HUDEP-2 (cell line): ENCODE data around the gene TMEM45B.

Experiments
- DNase-seq, 76 experiments: peaks; one replicate each; lab custom pipeline; 2025; ENCODE audit not compliant: unreplicated experiment in 76 of 76; lab: John Stamatoyannopoulos, UW

The TMEM45B gene

DNA sequence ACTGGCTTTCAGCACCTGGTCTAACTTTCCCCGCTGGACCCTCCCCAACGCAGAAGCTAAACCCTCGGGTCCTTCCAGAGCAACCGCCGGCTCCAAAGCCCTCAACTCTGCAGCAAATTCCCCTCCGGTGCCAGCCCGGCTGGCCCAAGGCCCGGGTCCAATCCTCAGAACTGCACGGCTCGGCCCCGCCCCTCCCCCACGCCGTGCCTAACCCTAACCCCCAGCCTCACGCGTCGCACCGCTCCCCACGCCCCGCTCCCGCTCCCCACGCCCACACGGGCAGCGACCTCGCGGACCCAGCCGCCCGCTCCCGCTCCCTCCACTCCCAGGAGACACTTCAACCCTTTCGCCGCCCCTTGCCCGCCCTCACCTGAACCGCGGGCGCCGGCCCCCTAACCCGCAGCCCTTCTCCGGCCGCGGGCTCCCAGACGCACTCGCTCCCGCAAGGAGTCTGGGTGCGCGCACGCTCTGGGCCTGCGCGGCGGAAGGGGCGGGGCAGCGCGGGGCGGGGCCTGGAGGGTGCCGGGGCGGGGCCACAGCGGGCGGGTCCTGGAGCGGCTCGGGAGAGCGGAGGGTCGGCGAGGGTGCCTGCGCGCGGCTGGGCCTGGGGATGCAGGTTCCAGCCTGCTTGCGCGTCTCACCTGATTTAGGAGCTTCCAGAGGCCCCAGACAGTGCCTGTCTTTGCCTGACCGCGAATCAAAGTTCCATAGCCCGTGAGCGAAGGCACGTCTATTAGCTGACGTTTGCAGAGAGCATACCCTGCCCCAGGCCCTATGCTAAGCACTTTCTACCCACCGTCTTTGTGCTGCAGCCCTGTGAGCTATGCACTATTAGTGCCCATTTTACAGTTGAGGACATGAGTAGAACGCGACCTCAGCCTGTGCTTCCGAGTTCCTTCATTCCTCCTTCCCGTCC lies 79.7 kb downstream of the TMEM45B start, which contains the start of gene NFRKB:
Gene NFRKB (minus strand): TSS at position 453 of the 916 bp plus-strand sequence. CDS start 2,729 bp downstream, outside the sequence.
- DNase-seq = peak in 70 of 76 experiments; percentile 6 to 89 (median 68)

DNA sequence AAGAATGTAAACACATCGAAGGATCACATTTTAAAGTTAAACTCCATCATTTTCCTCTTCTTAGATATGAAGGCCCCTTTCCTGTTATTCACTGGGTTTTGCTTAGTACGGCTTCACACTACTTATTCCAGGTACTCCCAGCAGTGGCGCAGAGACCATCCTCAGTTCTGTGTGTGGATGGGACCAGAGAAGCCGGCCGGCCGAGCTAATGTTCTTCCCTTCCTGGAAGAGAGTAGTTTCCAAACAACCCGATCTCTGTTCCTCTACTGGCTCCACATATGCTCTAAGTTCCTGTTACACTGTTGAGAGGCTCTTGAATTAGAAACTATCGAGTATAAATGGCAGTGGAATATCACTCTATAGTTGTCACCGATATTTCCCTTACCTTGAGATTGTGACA lies 80.4 kb downstream of the TMEM45B start:
- DNase-seq = peak in 1 of 76 experiments; percentile 19

DNA sequence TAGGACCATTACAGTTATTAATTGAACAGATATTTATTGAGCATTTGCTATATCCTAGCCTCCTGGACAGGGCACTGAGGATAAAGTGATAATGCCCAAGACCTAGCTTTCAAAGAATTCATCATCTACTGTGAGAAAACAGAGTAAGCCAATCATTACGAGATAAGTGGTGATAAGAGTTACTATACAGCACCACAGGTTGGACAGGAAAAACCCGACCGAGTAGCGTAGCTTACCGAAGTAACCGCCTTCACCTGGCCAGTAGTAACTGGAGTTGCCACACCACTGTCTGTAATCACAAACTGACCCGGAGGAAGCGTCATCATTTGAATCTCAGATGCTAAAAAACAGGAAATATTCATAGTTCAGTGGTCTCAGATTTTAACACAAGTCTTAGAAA lies 89.8 kb downstream of the TMEM45B start:
- DNase-seq = no peak
